GM21528 (cell line): Measurements from ENCODE around the gene RRP1.

Experiments used
- ATAC-seq: cut with Tn5 transposase; IDR thresholded peaks from one replicate; pipeline ENCODE4 v1.9.1; 2021; ENCODE audit warnings: mild to moderate bottlenecking, moderate library complexity; ENCODE audit not compliant: unreplicated experiment, low FRiP score

RRP1 gene

DNA sequence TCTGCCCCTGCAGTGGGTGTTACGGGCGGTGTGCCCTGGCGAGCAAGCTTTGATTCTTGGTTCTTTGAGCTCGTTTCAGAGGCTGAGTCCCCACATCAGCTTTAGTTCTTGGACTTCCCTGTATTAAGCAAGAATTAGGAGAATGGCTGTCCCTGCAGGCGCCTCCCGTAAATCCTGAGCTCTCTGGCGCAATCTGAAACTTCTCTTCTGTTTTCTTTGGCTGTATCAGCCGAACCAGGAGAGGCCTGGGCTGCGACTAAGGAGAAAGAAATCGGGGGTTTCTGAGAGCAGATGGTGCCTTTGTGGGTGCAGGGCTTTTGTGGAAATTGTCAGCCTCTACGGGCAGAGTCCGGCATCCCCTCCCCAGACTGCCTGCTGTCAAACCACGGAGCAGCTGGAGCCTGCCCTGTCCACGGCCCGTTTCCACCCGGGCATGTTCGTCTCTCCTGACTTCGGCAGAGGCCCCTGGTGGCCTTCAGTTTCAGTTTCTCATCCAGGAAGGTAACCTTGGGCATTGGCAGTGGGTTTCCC, 31.2 kb upstream of the RRP1 start:
- no peak for ATAC-seq

GRCh38 chr21:43758811-43759210, 30.6 kb upstream of the RRP1 start:
- ATAC-seq: no peak

DNA sequence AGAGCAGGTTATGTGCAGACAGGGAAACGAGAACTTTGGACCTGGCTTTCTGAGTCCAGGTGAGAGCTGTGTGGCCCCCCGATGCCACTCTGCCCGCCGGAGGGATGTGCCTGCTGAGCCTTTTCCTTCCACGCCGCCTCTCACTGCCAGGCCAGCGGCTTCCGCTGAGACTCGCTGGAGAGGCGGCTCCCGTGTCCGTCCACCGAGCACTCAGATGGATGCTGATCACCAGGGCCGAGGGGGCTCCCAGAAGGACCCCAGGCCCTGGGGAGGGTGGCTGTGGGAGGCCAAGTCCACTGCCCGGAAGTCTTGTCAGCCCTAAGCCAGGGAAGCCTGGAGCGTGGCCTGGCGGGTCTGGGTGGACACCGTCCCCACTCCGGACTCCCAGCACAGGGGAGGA, 29.7 kb upstream of the RRP1 start:
- no peak for ATAC-seq

- ATAC-seq: no peak
Measured at GRCh38 chr21:43760391-43760958, 28.9 kb upstream of the RRP1 start.

- ATAC-seq: no peak
Measured at GRCh38 chr21:43761886-43762285, 27.5 kb upstream of the RRP1 start.

DNA sequence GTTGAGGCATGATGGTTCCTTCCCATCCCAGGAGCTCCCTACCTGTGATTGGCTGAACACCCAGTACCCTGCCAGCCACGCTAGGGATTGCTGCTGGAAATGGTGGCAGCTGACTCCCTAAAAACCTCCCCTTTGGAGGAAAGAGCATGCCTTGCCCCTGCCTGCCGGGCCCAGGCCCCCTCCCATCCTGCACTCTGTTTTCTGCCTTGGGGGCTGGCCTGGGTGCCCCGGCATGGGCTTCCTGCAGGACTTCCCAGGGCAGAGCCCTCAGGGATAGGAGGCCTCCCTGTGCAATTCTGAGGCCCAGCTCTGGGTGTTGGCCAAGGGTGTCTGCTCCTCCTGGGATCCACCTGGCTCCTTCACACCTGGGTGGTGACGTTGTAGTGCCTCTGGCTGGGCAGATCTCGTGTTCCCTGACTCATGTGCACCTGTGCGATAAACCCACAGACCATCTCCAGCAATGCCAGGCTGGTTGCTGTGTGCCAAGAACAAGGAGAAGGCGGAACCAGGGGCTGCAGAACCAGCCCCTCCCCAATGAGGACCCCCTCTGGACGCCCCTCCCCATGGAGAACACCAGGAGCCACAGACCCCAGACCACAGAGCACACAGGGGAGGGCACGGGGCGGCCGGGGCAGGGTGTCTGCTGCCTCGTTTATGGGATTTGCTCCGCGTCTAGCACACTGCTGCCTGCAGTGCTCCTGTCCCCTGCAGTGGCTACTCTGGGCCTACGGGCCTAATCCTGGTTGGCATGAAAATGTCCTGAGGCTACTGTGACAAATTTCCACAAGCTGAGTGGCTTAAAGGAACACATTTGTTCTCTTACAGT, 26.9 kb upstream of the RRP1 start:
- no peak for ATAC-seq

GRCh38 chr21:43763901-43764523, 25.4 kb upstream of the RRP1 start:
- ATAC-seq: no peak

DNA sequence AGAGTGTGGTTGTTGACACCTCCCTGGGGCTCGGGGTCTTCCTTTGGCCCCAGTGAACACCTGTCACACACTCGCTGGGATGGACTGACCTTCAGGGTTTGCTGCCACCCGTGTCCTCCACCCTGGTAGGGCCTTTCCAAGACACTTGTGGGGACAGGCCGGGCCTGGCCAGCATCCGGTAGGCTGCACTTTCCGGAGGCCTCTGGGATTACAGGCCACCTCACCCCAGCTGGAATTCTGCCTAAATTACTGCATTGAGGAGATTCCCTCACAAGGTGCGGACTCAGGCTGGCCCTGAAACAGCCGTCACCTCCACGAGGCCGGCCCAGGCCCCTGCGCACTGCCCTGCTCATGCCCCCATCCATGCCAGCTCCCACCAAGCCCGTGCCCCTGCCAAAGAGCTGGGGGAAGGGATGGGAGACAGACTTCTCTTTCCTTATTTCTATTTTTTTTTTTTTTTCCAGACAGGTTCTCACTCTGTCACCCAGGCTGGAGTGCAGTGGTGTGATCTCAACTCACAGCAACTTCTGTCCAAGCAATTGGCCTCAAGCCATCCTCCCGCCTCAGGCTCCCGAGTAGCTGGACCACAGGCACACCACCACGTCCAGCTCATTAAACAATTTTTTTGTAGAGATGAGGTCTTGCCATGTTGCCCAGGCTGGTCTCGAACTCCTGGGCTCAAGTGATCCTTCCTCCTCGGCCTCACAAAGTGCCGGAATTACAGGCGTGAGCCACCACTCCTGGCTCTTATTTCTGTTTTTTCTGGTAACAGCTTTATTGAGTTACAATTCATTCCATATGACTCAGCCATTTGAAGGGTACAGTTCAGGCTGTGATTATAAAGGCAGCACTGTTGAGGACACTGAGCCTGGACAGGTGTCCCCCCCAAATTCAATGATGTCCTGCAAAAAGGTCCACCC, 24.5 kb upstream of the RRP1 start:
- no peak for ATAC-seq

- no peak for ATAC-seq
Measured at GRCh38 chr21:43766734-43767497, 22.5 kb upstream of the RRP1 start.

DNA sequence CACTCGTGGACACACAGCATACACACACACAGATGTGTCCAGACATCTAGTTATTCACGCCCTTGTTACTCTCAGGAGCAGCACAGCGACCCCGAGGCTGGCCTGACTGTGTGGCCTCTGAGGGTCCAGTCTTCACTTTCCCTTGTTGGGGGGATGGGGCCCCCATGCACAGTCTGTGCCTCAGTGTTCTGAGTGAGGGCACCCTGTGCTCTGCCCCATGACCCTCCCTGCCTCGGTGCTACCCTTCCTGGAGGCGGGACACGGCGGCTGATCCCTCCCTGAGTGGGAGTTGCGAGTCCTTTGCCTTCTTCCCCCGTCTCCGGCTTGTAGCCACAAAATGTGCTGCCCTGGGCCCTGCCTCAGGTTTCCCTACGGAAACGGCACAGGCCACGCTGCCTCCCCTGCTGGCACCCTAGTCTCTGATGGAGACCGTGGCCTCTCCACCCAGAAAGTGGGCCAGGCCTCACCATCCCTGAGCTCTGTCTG, 21.8 kb upstream of the RRP1 start:
- ATAC-seq: no peak

- ATAC-seq: no peak
Measured at GRCh38 chr21:43767984-43768867, 21.2 kb upstream of the RRP1 start.

DNA sequence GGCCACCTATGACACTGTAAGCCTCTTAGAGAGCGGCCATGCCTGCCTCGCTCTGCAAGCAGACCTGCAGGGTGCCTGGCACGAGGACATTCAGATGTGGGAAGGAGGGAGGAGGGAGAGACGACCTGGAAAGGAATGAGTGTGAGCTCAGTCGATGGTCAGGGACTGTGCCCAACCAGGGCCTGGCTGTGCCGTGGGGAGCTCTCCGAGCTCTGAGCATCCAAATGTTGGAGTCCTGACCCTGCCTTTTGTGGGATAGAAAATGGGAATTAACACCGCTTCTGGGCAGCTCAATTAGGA, 20.6 kb upstream of the RRP1 start:
- ATAC-seq: no peak

- no peak for ATAC-seq
Measured at GRCh38 chr21:43769325-43769958, 19.9 kb upstream of the RRP1 start.

GRCh38 chr21:43770066-43770655, 19.2 kb upstream of the RRP1 start:
- no peak for ATAC-seq

DNA sequence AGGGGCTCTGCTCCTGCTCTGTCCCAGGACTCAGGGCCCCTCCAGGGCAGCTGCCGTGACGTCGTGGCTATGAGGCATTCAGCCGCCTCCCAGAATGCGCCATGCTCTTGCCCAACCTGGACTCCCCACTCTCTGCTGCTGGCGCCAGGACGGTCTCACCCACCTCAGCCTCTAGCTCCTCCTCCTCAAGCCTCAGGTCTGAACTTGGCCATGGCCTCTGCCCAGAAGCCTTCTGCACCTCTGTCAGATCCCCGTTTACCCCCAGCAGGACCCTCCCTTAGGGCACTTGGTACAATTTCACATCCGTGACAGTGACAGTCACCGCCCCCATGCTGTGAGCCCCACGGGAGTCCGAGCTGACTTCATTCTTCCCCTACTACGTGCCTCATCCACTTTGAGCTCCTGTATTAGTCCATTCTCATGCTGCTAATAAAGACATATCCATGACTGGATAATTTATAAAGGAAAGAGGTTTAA, 18.1 kb upstream of the RRP1 start:
- ATAC-seq: no peak

DNA sequence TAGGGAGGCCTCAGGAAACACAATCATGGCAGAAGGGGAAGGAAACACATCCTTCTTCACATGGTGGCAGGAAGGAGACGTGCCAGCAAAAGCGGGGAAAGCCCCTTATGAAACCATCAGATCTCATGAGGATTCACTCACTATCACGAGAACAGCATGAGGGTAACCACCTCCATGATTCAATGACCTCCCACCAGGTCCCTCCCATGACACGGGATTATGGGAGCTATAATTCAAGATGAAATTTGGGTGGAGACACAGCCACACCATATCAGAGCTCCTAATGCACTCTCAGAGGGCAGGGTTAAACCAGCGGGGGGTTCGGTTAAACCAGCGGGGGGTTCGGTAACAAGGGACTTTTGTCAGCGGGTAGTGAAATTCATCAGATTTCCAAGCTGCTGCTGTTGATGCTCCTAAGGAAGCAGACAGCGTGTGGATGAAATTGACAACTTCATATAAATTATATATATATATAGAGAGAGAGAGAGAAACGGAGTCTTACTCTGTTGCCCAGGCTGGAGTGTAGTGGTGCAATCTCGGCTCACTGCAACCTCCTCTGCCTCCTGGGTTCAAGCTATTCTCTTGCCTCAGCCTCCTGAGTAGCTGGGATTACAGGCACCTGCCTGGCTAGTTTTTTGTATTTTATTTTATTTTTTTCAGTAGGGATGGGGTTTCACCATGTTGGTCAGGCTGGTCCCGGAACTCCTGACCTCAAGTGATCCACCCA, 17.5 kb upstream of the RRP1 start:
- ATAC-seq: no peak

GRCh38 chr21:43772425-43772821, 17.0 kb upstream of the RRP1 start:
- no peak for ATAC-seq
